A549 (cell line): ENCODE measurements around the gene LSP1. TPM values are rescaled to one million over a fixed set of nuclear protein-coding genes. Genes with fewer than 3 reads are reported as not detected.

Source experiments
- ATAC-seq, 2 experiments: fragments of 200-7000 bp in 1 of 2; fragments of >200 bp in 1 of 2; cut with Nextera tagmentation in 1 of 2; cut with Tn5 transposase in 1 of 2; 3 replicates each; pipeline versions ENCODE4 v1.8.0 to v1.9.1; 2018 to 2020; ENCODE audit warnings: mild to moderate bottlenecking in 1 of 2, moderate library complexity in 1 of 2
- CTCF ChIA-PET: fragments of 300-600 bp; sonication (Branson Sonifier 250); formaldehyde crosslinking; extraction: SDS; loops from one replicate; lab custom pipeline; 2021; ENCODE audit warnings: antibody characterized with exemption, inconsistent platforms; lab: Yijun Ruan, JAX
- POLR2A ChIA-PET: fragments of 350-600 bp; formaldehyde crosslinking; extraction: SDS; loops from one replicate; lab custom pipeline; 2021; ENCODE audit warnings: antibody characterized with exemption, inconsistent platforms; lab: Yijun Ruan, JAX
- DNase-seq, 2 experiments: peaks; one replicate each; pipeline versions ENCODE4 v3.0.0 to v3.0.0-alpha.2; 2011 to 2016; ENCODE audit warnings: low read depth in 1 of 2, low spot score in 1 of 2
- FAIRE-seq: peaks from 2 replicates; lab custom pipeline; 2011; peaks lifted over from hg19 to GRCh38; lab: Jason Lieb, UNC
- H3K27ac ChIP-seq, 2 experiments: fragments of >200 bp; sonication (Bioruptor Twin); formaldehyde crosslinking; 3 replicates each; pipeline ENCODE4 v1.5.1; 2016 to 2017
- H3K4me1 ChIP-seq: fragments of >200 bp; sonication (Bioruptor Twin); formaldehyde crosslinking; 3 replicates; pipeline ENCODE4 v1.6.1; 2016
- H3K4me2 ChIP-seq: fragments of >200 bp; sonication (Bioruptor Twin); formaldehyde crosslinking; 3 replicates; pipeline ENCODE4 v1.6.1; 2016
- H3K4me3 ChIP-seq: fragments of >200 bp; sonication (Bioruptor Twin); formaldehyde crosslinking; 3 replicates; pipeline ENCODE4 v1.5.1; 2016
- H3K9me3 ChIP-seq: fragments of >200 bp; sonication (Bioruptor Twin); formaldehyde crosslinking; 3 replicates; pipeline ENCODE4 v1.6.1; 2016
- CBX2 ChIP-seq: fragments of 200-600 bp; sonication (generic); IDR thresholded peaks from 2 replicates; pipeline ENCODE4 v1.6.1; 2016; ENCODE audit warnings: low read depth, mild to moderate bottlenecking, borderline replicate concordance
- CBX8 ChIP-seq: fragments of 200-600 bp; sonication (generic); IDR thresholded peaks from 2 replicates; pipeline ENCODE4 v1.6.1; 2016
- EHMT2 ChIP-seq: fragments of 200-600 bp; sonication (generic); IDR thresholded peaks from 2 replicates; pipeline ENCODE4 v1.6.1; 2016; ENCODE audit warnings: antibody characterized with exemption, low read depth, mild to moderate bottlenecking, moderate library complexity
- ESRRA ChIP-seq: fragments of 150-350 bp; IDR thresholded peaks from 2 replicates; pipeline ENCODE4 v1.6.1; 2014; ENCODE audit warnings: mild to moderate bottlenecking, low read length, borderline replicate concordance
- FOSB ChIP-seq: fragments of 250-450 bp; sonication (Bioruptor Pico); IDR thresholded peaks from 2 replicates; pipeline ENCODE4 v1.5.0; 2020; ENCODE audit warnings: mild to moderate bottlenecking, moderate library complexity
- FOSL2 ChIP-seq, 2 experiments: fragments of 450-650 bp in 1 of 2; fragments of >200 bp in 1 of 2; sonication (Bioruptor Twin) in 1 of 2; formaldehyde crosslinking; IDR thresholded peaks; 2 replicates each; pipeline versions ENCODE4 v1.5.0 to v1.6.1; 2016 to 2020; ENCODE audit warnings: mild to moderate bottlenecking in 1 of 2, moderate library complexity in 1 of 2
- HDAC2 ChIP-seq: fragments of 200-600 bp; sonication (generic); IDR thresholded peaks from 2 replicates; pipeline ENCODE4 v1.6.1; 2016
- HOXB13 ChIP-seq: fragments of 250-450 bp; sonication (Bioruptor Pico); IDR thresholded peaks from 2 replicates; pipeline ENCODE4 v1.5.0; 2020; ENCODE audit warnings: low read depth, mild to moderate bottlenecking, moderate library complexity
- JUN ChIP-seq, 2 experiments: fragments of >200 bp; sonication (Bioruptor Twin); formaldehyde crosslinking; IDR thresholded peaks; 2 replicates in 1 of 2; 3 replicates in 1 of 2; pipeline ENCODE4 v1.6.1; 2016 to 2017
- JUNB ChIP-seq: fragments of >200 bp; sonication (Bioruptor Twin); formaldehyde crosslinking; IDR thresholded peaks from 2 replicates; pipeline ENCODE4 v1.6.1; 2016
- KDM1A ChIP-seq: fragments of 200-600 bp; sonication (generic); IDR thresholded peaks from 2 replicates; pipeline ENCODE4 v1.6.1; 2016; ENCODE audit warnings: low read depth, mild to moderate bottlenecking
- MAFK ChIP-seq: fragments of 450-650 bp; IDR thresholded peaks from 2 replicates; pipeline ENCODE4 v1.6.1; 2014; ENCODE audit not compliant: partially characterized antibody
- NFE2L2 ChIP-seq: fragments of 150-350 bp; conservative IDR thresholded peaks from 2 replicates; pipeline ENCODE4 v1.6.1; 2014; ENCODE audit warnings: low read length
- NR3C1 ChIP-seq: fragments of >200 bp; sonication (Bioruptor Twin); formaldehyde crosslinking; IDR thresholded peaks from 3 replicates; pipeline ENCODE4 v1.6.1; 2017
- RCOR1 ChIP-seq: fragments of 150-350 bp; IDR thresholded peaks from 2 replicates; pipeline ENCODE4 v1.6.1; 2014; ENCODE audit warnings: antibody characterized with exemption, low read length, low read depth
- REST ChIP-seq: fragments of 200-600 bp; sonication (generic); IDR thresholded peaks from 2 replicates; pipeline ENCODE4 v1.6.1; 2016; ENCODE audit warnings: antibody characterized with exemption, mild to moderate bottlenecking, moderate library complexity
- RFX5 ChIP-seq: fragments of 450-650 bp; IDR thresholded peaks from 2 replicates; pipeline ENCODE4 v1.7.1; 2014; ENCODE audit warnings: antibody characterized with exemption, mild to moderate bottlenecking, moderate library complexity
- SMC3 ChIP-seq: fragments of >200 bp; sonication (Bioruptor Twin); formaldehyde crosslinking; IDR thresholded peaks from 3 replicates; pipeline ENCODE4 v1.6.1; 2018; ENCODE audit warnings: inconsistent platforms
- SREBF2 ChIP-seq: fragments of 450-650 bp; IDR thresholded peaks from 2 replicates; pipeline ENCODE4 v1.6.1; 2014; ENCODE audit warnings: mild to moderate bottlenecking, moderate library complexity
- TFCP2L1 ChIP-seq: fragments of 250-450 bp; sonication (Bioruptor Pico); IDR thresholded peaks from 2 replicates; pipeline ENCODE4 v1.5.0; 2021; ENCODE audit warnings: mild to moderate bottlenecking
- USF2 ChIP-seq: fragments of 450-650 bp; IDR thresholded peaks from 2 replicates; pipeline ENCODE4 v1.6.1; 2014; ENCODE audit warnings: antibody characterized with exemption
- ZC3H11A ChIP-seq: fragments of 450-650 bp; IDR thresholded peaks from 2 replicates; pipeline ENCODE4 v1.6.1; 2014; ENCODE audit warnings: antibody characterized with exemption, mild to moderate bottlenecking
- ZNF302 ChIP-seq: fragments of 250-450 bp; sonication (Bioruptor Pico); IDR thresholded peaks from 2 replicates; pipeline ENCODE4 v1.9.0; 2021; ENCODE audit warnings: inconsistent platforms, mild to moderate bottlenecking, moderate library complexity
- ZSCAN20 ChIP-seq: fragments of 250-450 bp; sonication (Bioruptor Pico); IDR thresholded peaks from 2 replicates; pipeline ENCODE4 v1.8.0; 2022; ENCODE audit warnings: mild to moderate bottlenecking, moderate library complexity
- WGBS: methylation state at CpG from one replicate; pipeline ENCODE4 v1.1.6; 2017; ENCODE audit errors: missing lambda C conversion rate; 5-methylcytosine and 5-hydroxymethylcytosine counted together
- polyA plus RNA-seq, 4 experiments: library from polyadenylated mRNA; depleted of rRNA in 3 of 4; stranded (reverse); fragments of >200 nt; fragmentation: RNase III in 1 of 4; extraction: RNeasy Plus Mini Kit Qiagen cat#74134 plus additional on column Dnase treatment in 1 of 4; gene quantifications; 2 replicates in 3 of 4; 3 replicates in 1 of 4; pipeline ENCODE4 v1.2.3, GENCODE V29; 2011 to 2017
- TF ChIP-seq, protein P1 (sequence below): fragments of >200 bp; sonication (Bioruptor Twin); formaldehyde crosslinking; IDR thresholded peaks from 3 replicates; pipeline ENCODE4 v1.6.1; 2016
- TF ChIP-seq, protein P2 (sequence below): fragments of >200 bp; sonication (Bioruptor Twin); formaldehyde crosslinking; IDR thresholded peaks from 2 replicates; pipeline ENCODE4 v1.6.1; 2016

LSP1 gene
- polyA plus RNA-seq, 2 of the 4 experiments (the other 2 are of a cell fraction), result 0.67 to 3.5 TPM

- TF ChIP-seq, protein P1, sequence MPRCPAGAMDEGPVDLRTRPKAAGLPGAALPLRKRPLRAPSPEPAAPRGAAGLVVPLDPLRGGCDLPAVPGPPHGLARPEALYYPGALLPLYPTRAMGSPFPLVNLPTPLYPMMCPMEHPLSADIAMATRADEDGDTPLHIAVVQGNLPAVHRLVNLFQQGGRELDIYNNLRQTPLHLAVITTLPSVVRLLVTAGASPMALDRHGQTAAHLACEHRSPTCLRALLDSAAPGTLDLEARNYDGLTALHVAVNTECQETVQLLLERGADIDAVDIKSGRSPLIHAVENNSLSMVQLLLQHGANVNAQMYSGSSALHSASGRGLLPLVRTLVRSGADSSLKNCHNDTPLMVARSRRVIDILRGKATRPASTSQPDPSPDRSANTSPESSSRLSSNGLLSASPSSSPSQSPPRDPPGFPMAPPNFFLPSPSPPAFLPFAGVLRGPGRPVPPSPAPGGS, result no peak
- no peak for TF ChIP-seq JUN (IDR thresholded peaks at IDR 0.05)
- TF ChIP-seq NR3C1, result no peak
- TF ChIP-seq ZSCAN20, result no peak
- no peak for TF ChIP-seq SREBF2
- no peak for TF ChIP-seq USF2
Observed at GRCh38 chr11:1892558-1892957, 39.7 kb downstream of the LSP1 start (continued).

GRCh38 chr11:1893581-1894359 is 40.9 kb downstream of the LSP1 start:
- DNase-seq (no peak), FAIRE-seq (no peak), ATAC-seq (no peak)
- POLR2A ChIA-PET, result no interaction called here
- CTCF ChIA-PET, result interaction anchor here (2.1 kb wide), 1 partner anchor 48 kb away, joined by 5 read pairs; no protein-coding TSS in a partner anchor
- TF ChIP-seq TFCP2L1 (no peak), HOXB13 (no peak), RFX5 (no peak)
- TF ChIP-seq, protein P2, sequence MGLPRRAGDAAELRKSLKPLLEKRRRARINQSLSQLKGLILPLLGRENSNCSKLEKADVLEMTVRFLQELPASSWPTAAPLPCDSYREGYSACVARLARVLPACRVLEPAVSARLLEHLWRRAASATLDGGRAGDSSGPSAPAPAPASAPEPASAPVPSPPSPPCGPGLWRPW, result no peak
- Histone ChIP-seq H3K4me1 (no peaks in the 10 kb centered on the region), H3K4me3 (no peak overlapping the region), H3K27ac (no peak overlapping the region), H3K4me2 (no peak overlapping the region), H3K9me3 (no peaks in the 10 kb centered on the region)
- WGBS, result 41% methylated on average over 5 of the region's 5 CpGs

- no peaks in the 10 kb centered on the region for H3K4me1 ChIP-seq
- no peak overlapping the region for H3K4me2 ChIP-seq
- CTCF ChIA-PET, result interaction anchor here (0.6 to 5.8 kb wide), 6 partner anchors 12 to 257 kb away, joined by 3 to 33 read pairs (median 6); partner anchors contain the start of gene MRPL23
- FAIRE-seq (no peak), DNase-seq (no peak), ATAC-seq (no peak)
- WGBS, result 75% methylated on average over 11 of the region's 11 CpGs
- no peaks in the 10 kb centered on the region for H3K9me3 ChIP-seq
- H3K4me3 ChIP-seq, result no peak overlapping the region
- TF ChIP-seq ZNF302 (CRISPR knock-in tag) (no peak), RCOR1 (no peak), REST (no peak), EHMT2 (no peak), MAFK (no peak), JUNB (no peak), HOXB13 (no peak), FOSB (CRISPR knock-in tag) (no peak), CBX8 (no peak), NFE2L2 (no peak), SMC3 (no peak), CBX2 (no peak), ESRRA (no peak), FOSL2 (IDR thresholded peaks at IDR 0.05) (no peak), FOSL2 (CRISPR knock-in tag; IDR thresholded peaks at IDR 0.05) (no peak), KDM1A (no peak), ZC3H11A (no peak), HDAC2 (no peak), RFX5 (no peak), JUN (IDR thresholded peaks at IDR 0.05) (no peak)
- POLR2A ChIA-PET, result no interaction called here
- H3K27ac ChIP-seq, result no peak overlapping the region
Observed at GRCh38 chr11:1894759-1895158, 41.9 kb downstream of the LSP1 start.
